PFSK-1 (cell line): ENCODE results near the gene NCOA3.

Experiments used
- FOXP2 ChIP-seq: optimal IDR thresholded peaks from 2 replicates; pipeline ENCODE3; 2011; ENCODE audit warnings: borderline replicate concordance, control low read depth, inconsistent platforms; ENCODE audit not compliant: insufficient read depth; ENCODE audit errors: extremely low read length, extremely low read depth
- POLR2AphosphoS5 ChIP-seq: IDR thresholded peaks from 2 replicates; pipeline ENCODE4 v1.6.1; 2012; ENCODE audit warnings: low read depth, mild to moderate bottlenecking, control low read depth, low read length, moderate library complexity
- SIN3A ChIP-seq: IDR thresholded peaks from 2 replicates; pipeline ENCODE4 v1.6.1; 2012; ENCODE audit warnings: mild to moderate bottlenecking, low read length, moderate library complexity, borderline replicate concordance; ENCODE audit not compliant: insufficient read depth
- TAF1 ChIP-seq: IDR thresholded peaks from 2 replicates; pipeline ENCODE4 v1.6.1; 2012; ENCODE audit warnings: low read length, control low read depth, borderline replicate concordance; ENCODE audit not compliant: insufficient read depth
- TF ChIP-seq, protein P1 (sequence below), 2 experiments: IDR thresholded peaks; 2 replicates each; pipeline versions ENCODE4 v1.6.1 to v1.8.0; 2011 to 2012; ENCODE audit warnings: low read depth in 2 of 2, low read length in 2 of 2, control low read depth in 1 of 2, inconsistent platforms in 1 of 2, mild to moderate bottlenecking in 1 of 2, moderate library complexity in 1 of 2; ENCODE audit not compliant: insufficient read depth in 1 of 2

The NCOA3 gene

DNA sequence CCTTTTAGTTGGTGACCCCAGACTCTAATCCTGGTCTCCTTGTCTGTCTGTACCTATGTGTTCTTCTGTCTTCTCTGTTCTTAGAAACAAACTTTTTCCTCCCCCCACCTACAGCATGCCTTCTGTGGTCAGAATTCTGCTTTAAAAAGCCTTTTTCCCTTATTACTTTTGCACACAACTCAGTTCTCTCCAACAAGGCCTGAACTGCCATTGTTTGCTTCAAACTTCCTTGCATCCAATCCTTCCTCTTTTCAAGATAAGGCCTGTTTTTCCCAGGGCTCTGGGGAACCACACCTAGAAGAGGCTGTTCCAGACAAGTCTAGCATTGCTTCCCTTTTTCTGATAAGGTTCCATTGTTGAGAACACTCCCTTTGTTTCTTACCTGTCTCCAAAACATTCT lies 22.2 kb upstream of the NCOA3 start:
- TF ChIP-seq TAF1: no peak
- TF ChIP-seq FOXP2: no peak
- no peak for TF ChIP-seq SIN3A
- no peak for TF ChIP-seq POLR2AphosphoS5
- TF ChIP-seq, protein P1, sequence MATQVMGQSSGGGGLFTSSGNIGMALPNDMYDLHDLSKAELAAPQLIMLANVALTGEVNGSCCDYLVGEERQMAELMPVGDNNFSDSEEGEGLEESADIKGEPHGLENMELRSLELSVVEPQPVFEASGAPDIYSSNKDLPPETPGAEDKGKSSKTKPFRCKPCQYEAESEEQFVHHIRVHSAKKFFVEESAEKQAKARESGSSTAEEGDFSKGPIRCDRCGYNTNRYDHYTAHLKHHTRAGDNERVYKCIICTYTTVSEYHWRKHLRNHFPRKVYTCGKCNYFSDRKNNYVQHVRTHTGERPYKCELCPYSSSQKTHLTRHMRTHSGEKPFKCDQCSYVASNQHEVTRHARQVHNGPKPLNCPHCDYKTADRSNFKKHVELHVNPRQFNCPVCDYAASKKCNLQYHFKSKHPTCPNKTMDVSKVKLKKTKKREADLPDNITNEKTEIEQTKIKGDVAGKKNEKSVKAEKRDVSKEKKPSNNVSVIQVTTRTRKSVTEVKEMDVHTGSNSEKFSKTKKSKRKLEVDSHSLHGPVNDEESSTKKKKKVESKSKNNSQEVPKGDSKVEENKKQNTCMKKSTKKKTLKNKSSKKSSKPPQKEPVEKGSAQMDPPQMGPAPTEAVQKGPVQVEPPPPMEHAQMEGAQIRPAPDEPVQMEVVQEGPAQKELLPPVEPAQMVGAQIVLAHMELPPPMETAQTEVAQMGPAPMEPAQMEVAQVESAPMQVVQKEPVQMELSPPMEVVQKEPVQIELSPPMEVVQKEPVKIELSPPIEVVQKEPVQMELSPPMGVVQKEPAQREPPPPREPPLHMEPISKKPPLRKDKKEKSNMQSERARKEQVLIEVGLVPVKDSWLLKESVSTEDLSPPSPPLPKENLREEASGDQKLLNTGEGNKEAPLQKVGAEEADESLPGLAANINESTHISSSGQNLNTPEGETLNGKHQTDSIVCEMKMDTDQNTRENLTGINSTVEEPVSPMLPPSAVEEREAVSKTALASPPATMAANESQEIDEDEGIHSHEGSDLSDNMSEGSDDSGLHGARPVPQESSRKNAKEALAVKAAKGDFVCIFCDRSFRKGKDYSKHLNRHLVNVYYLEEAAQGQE (IDR thresholded peaks at IDR 0.05; ENCODE audit: insufficient read depth in 1 of 2, low read depth in 2 of 2, low read length in 2 of 2): no peak

DNA sequence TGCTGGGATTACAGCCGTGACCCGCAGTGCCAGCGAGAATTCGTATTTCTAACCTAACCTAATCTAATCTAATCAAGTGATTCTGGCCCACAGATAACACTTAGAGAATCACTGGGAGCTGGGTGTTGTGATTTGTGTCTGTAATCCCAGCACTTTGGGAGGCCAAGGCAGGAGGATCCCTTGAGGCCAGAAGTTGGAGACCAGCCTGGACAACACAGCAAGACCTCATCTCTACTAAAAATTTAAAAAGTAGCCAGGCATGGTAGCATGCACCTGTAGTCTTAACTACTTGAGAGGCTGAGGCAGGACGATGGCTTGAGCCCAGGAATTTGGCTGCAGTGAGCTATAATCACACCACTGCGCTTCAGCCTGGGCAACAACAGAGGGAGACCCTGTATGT lies 21.4 kb upstream of the NCOA3 start:
- TF ChIP-seq FOXP2 (no peak), SIN3A (no peak), TAF1 (no peak), POLR2AphosphoS5 (no peak)
- TF ChIP-seq, protein P1 (IDR thresholded peaks at IDR 0.05; ENCODE audit: insufficient read depth in 1 of 2, low read depth in 2 of 2, low read length in 2 of 2): no peak

DNA sequence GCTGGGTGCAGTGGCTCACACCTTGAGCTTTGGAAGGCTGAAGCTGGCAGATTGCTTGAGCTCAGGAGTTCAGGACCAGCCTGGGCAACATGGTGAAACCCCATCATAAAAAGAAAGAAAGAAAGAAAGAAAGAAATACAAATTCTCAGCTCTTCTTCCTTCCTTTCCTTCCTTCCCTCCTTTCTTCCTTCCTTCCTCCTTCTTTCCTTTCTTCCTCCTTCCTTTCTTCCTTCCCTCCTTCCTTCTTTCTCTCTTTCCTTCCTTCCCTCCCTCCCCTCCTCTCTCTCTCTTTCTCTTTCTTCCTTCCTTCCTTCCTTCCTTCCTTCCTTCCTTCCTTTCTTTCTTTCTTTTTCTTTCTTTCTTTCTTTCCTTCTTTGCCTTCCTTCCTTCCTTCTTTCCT lies 21.0 kb upstream of the NCOA3 start:
- TF ChIP-seq SIN3A: no peak
- TF ChIP-seq, protein P1 (IDR thresholded peaks at IDR 0.05; ENCODE audit: insufficient read depth in 1 of 2, low read depth in 2 of 2, low read length in 2 of 2): no peak
- TF ChIP-seq FOXP2: no peak
- no peak for TF ChIP-seq POLR2AphosphoS5
- TF ChIP-seq TAF1: no peak

DNA sequence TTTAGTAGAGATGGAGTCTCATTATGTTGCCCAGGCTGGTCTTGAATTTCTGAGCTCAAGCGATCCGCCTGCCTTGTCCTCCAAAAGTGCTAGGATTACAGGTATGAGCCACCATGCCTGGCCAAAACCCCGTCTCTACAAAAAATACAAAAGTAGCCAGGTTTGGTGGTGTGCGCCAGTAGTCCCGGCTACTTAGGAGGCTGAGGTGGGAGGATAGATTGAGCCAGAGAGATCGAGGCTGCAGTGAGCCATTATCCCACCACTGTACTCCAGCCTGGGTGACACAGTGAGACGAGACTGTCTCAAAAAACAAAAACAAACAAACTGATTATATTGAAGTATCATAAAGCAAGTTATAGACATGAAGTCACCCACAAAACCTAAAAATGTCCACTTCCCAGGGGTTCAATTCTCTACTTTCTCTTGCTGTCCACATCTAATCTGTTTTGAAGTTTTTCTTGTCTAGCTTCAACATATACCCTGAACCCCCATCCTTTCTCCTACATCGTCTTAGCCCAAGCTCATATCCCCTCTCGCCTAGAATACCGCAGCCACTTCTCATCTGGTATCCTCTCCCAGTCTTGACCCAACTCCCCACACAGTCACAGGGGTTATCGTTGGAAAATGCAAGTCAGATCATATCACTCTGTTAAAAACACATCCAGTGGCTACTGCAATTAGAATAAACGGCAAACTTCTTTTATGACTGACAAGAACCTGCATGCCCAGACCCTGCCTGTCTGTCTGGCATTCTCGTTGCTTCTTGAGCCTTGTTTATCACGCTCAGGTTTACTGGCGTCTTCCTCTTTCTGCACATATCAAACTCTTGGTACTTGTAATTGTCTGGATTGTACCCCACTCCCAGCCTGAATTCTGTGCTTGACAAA lies 20.1 kb upstream of the NCOA3 start:
- no peak for TF ChIP-seq TAF1
- no peak for TF ChIP-seq FOXP2
- TF ChIP-seq, protein P1 (IDR thresholded peaks at IDR 0.05; ENCODE audit: insufficient read depth in 1 of 2, low read depth in 2 of 2, low read length in 2 of 2): no peak
- no peak for TF ChIP-seq POLR2AphosphoS5
- no peak for TF ChIP-seq SIN3A
